Measurements from ENCODE around the gene BCL2L1.
"Not testable (repeated sequence)": the region's sequence is repeated elsewhere in the genome, so short reads cannot be mapped to it uniquely, and the experiment has no call there.

Gene BCL2L1

DNA sequence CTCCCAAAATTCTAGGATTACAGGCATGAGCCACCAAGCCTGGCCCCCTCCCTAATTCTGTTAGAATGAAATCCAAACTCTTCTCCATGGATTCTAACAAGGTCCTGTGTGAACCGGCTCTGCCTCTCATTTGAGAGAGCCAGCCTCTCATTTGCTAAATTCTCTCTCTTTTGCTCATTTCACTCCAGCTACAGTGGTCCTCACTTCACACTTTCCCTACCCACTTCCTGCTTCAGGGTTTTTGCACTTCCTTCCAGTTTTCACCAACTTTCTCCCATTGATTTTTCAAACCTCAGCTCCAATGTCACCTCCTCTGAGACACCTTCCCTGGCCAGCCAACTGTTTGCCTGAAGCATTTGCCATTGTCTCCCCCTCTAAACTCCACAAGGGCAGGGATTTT is 79.8 kb downstream of the BCL2L1 start:
- no peak for DNase-seq

- no peak for DNase-seq
These were observed 81.3 kb downstream of the BCL2L1 start for GRCh38 chr20:31641391-31641790.

DNA sequence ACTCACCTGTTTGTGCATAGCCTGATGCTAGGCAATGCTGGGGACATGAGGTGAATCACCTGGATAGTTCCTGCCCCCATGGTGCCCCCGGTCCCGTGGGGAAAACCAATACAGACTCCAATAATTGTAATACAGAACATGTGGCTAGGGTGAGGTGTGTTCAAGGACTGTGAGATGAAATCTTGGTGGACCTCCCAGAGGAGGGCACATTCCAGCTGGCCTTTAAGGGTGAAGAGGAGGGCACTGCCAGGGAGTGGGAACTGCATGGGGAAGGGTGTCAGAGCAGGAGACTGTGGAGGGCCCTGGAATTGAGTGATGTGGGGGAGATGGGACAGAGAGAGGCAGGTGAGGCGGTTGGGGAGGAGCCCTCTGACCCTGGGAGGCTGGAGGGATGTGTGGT is 82.4 kb downstream of the BCL2L1 start:
- no peak for DNase-seq

GRCh38 chr20:31638816-31639215 is 83.9 kb downstream of the BCL2L1 start:
- DNase-seq: no peak

DNA sequence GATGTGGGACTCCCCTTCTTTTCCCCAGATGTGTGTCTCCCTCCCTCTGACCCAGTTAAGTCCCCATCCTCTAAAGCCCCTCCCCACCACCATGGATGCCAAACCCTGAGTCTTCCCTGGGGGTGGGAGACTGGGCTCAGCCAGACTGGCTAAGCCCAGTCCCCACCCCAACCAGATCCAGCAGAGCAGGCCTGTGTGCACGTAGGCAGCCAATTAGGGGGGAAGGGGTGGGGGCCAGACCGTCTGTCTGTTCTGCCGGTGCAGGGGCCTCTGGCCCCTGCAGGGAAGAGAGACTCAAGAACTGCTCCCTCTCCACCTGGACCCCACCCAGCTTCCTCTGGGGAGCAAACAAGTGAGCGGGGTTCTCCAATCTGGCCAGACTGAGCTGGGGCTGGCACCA is 84.4 kb downstream of the BCL2L1 start:
- DNase-seq: no peak

DNA sequence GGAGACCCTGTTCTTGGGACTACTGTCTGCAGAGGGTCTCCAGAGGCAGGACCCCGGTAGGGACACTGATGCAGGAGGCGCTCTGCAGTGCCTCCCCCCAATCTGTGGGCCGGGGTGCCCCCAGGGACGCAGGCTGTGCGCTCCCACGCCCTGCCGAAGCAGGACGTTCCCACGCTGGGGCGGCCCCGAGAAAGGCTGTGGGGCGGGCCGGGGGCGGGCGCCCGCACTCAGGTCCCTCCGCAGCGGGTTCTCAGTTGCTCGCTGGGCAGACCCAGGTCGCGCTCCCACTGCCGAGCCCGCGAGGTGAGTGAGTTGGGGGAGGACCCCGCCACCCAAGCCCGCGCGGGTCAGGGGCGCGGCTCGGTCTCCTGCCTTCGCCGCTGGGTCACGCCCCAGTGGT is 85.0 kb downstream of the BCL2L1 start, which contains the start of gene COX4I2:
TSS of gene COX4I2 (plus strand) at position 253 of the 400 bp plus-strand sequence. CDS start 1,106 bp downstream, outside the sequence.
- DNase-seq: no peak

DNA sequence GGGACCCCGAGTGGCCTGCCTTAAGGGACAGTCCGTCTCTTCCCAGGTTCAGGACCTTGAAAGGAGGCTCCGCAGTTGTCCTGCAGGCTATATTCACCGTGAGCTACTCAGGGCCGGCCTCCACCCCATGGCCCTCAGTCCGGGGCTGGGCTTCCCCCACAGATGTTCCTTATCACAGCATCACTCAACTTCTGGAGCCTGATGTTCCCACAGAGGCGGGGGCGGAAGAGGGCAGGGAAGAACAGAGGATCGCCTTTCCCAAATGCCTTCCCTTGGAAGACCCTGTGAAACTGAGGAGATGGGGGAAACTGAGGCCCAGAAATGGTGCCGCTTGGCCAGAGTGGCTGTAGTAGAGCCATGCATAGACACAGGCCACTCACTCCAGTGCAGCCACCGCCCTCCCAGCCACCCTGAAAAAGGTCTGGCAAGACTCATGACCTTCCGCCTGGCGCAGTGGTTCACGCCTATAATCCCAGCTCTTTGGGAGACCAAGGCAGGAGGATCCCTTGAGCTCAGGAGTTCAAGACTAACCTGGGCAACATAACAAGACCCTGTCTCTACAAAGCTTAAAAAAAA is 89.2 kb downstream of the BCL2L1 start:
- no peak for DNase-seq

- DNase-seq: no peak
These were observed 89.9 kb downstream of the BCL2L1 start for GRCh38 chr20:31632548-31633338.

- no peak for DNase-seq
These were observed 92.4 kb downstream of the BCL2L1 start for GRCh38 chr20:31630187-31630790.

DNA sequence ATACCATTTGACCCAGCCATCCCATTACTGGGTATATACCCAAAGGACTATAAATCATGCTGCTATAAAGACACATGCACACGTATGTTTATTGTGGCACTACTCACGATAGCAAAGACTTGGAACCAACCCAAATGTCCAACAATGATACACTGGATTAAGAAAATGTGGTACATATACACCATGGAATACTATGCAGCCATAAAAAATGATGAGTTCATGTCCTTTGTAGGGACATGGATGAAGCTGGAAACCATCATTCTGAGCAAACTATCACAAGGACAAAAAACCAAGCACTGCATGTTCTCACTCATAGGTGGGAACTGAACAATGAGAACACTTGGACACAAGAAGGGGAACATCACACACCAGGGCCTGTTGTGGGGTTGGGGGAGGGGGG is 94.6 kb downstream of the BCL2L1 start:
- not testable (repeated sequence) for DNase-seq

- DNase-seq: not testable (repeated sequence)
These were observed 96.1 kb downstream of the BCL2L1 start for GRCh38 chr20:31626534-31626933.

DNA sequence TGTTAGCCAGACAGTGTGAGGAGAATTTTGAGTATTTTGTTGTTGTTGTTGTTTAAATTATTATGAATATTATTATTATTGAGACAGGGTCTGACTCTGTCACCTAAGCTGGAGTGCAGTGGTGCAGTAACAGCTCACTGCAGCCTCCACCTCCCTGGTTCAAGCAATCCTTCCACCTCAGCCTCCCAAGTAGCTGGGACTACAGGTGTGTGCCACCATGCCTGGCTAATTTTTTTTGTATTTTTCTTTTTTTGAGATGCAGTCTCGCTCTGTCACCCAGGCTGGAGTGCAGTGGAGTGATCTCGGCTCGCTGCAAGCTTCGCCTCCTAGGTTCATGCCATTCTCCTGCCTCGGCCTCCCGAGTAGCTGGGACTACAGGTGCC is 99.6 kb downstream of the BCL2L1 start:
- DNase-seq: not testable (repeated sequence)

DNA sequence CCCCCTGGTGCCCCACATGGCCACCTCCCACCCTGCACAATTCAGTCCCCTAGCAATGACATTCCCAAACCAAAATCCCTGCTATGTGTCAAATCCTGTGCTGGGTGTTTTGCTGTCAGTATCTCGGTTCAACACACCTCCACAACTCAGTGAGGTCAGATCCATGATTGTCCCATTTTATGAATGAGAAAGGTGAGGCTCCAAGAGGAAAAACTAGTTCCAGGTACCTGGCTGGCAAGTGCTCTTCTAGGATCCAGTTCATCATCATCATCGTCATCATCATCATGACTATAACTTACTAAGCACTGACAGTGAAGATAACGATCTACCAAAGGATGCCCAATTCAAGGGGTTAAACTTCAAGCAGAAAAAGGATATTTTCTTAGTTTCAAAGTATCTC is 102.4 kb downstream of the BCL2L1 start:
- DNase-seq: no peak

DNA sequence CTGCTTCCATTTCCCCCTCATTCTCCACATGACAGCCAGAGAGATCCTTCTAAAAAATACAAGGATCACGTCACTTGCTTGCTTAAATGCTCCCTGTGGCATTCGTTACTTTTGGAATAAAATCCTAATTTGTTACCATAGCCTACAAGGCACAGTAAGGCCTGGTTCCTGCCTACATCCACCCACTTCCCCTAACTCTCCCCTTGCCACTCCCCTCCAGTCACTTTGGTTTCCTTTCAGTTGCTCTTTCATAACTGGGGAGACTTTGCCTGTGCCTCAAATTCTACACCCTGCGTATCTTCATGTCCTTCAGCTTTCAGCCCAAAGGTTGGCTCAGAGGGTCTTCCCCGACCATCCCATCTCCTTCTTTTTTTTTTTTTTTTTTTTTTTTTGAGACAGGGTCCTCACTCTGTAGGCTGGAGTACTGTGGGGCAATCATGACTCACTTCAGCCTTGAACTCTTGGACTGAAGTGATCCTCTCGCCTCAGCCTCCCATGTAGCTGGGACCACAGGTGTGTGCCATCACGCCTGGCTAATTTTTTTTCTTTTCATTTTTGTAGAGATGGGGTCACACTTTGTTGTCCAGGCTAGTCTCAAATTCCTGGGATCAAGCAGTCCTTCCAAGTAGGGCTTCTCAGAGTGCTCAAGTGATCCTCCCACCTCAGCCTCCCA is 105.1 kb downstream of the BCL2L1 start:
- DNase-seq: no peak

DNA sequence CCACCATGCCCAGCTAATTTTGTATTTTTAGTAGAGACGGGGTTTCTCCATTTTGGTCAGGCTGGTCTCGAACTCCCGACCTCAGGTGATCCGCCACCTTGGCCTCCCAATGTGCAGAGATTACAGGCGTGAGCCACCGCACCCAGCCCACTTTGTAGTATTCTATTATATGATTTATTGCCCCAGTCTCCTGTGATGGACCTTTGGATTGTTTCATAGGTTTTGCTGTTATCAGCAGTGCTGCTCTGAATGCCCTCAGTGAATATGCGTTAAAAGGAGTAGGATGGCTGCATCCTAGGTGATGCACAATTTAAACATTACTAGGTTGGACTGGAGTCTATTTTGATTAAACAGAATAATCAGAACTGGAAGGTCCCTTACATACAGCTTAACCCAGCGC is 107.3 kb downstream of the BCL2L1 start:
- DNase-seq: no peak

All from fibroblast of skin of abdomen (primary cell).